Measurements from ENCODE around the gene ROR1.

The ROR1 gene

GRCh38 chr1:64162151-64162550 lies 388.3 kb downstream of the ROR1 start:
- DNase-seq: no peak
- no peak for TF ChIP-seq POLR2A (IDR thresholded peaks at IDR 0.05; ENCODE audit: low read length)
- TF ChIP-seq GATA1 (IDR thresholded peaks at IDR 0.05; ENCODE audit: low read depth, low read length): no peak

DNA sequence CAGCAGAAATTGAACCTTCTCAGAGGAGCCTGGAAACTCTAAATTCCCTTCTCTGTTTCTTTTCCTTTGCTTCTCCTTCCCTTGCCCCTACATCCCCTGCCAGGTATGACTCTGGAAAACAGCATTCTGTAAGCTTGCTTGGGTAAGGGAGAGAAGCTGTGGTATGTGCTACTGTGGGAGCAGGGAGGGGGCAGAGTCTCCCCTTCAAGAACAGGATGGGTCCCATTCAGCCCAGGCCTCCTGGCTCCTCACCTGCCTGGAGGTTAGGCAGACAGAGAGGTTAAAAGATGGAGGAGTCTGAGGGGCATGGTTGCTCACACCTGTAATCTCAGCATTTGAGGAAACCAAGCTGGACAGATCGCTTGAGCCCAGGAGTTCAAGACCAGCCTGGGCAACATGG lies 389.0 kb downstream of the ROR1 start:
- DNase-seq: no peak
- TF ChIP-seq GATA1 (IDR thresholded peaks at IDR 0.05; ENCODE audit: low read depth, low read length) (no peak), POLR2A (IDR thresholded peaks at IDR 0.05; ENCODE audit: low read length) (no peak)

GRCh38 chr1:64163431-64163830 lies 389.6 kb downstream of the ROR1 start:
- TF ChIP-seq GATA1 (IDR thresholded peaks at IDR 0.05; ENCODE audit: low read depth, low read length) (no peak), POLR2A (IDR thresholded peaks at IDR 0.05; ENCODE audit: low read length) (no peak)
- DNase-seq: no peak

GRCh38 chr1:64163970-64164369 lies 390.2 kb downstream of the ROR1 start:
- TF ChIP-seq POLR2A (IDR thresholded peaks at IDR 0.05; ENCODE audit: low read length) (no peak), GATA1 (IDR thresholded peaks at IDR 0.05; ENCODE audit: low read depth, low read length) (no peak)

DNA sequence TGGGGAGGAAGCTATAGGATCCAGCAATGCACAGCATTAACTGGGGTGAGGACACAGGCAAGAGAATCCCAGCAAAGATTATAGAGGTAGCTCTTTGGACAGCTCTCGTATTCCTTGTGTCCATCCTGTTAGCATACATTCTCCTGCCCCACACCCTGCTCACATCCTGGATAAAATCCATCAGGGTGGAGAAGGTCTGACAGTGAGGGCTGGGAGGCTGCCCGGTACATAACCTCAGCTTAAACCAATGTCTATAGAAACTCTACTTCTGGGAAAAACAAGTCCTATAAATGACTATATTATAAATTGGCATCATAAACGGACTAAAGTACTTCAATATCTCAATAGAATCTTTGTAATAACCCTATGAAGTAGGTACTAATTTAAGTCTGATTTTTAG lies 392.8 kb downstream of the ROR1 start:
- DNase-seq: no peak
- TF ChIP-seq GATA1 (IDR thresholded peaks at IDR 0.05; ENCODE audit: low read depth, low read length) (no peak), POLR2A (IDR thresholded peaks at IDR 0.05; ENCODE audit: low read length) (no peak)

More at GRCh38 chr1:64163970-64164369, 390.2 kb downstream of the ROR1 start:
- no peak for DNase-seq

DNA sequence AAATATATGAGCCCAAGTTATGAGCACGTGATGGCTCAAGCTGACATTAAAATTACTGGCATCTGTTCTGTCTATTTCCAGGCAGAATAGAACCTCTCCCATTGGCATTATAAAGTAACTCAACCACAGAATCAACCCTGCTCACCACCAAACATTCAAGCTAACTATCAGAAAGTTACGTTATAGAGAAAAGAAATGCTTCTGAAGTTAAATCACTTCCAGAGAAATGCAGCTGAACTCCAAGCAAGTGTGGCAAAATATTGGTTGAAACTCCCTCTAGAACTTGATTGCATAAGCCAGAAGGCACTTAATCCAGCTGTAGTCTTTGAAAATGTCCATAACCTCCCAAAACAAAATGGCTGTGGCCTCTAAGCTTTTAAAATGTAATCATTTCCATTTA lies 393.4 kb downstream of the ROR1 start:
- no peak for DNase-seq

GRCh38 chr1:64171246-64171645 lies 397.4 kb downstream of the ROR1 start:
- DNase-seq: no peak
- no peak for TF ChIP-seq POLR2A (IDR thresholded peaks at IDR 0.05; ENCODE audit: low read length)
- TF ChIP-seq GATA1 (IDR thresholded peaks at IDR 0.05; ENCODE audit: low read depth, low read length): no peak

More for the DNA sequence above, 393.4 kb downstream of the ROR1 start:
- TF ChIP-seq POLR2A (IDR thresholded peaks at IDR 0.05; ENCODE audit: low read length) (no peak), GATA1 (IDR thresholded peaks at IDR 0.05; ENCODE audit: low read depth, low read length) (no peak)

DNA sequence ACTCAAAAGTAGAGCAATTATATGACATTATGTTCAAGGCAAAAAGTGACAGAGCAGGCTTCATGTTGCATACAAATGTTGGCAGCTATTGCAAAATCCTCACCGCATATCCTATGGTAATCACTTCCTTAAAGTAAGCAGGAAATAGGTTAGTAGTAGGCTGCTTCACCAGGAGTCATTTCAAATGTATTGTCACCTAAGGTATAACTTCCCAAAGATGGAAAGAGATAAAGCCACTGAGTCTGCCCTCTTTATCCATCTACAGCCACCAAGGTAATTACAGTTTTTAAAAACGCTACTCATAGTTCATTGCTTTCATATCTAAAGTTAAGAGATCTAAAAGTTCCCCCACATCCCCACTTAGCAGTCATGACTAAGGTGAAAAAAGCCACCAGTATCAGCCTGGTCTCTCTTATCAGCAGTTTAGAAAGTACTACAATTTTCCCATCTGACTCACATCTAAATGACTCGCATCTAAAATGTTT lies 398.0 kb downstream of the ROR1 start:
- TF ChIP-seq POLR2A (IDR thresholded peaks at IDR 0.05; ENCODE audit: low read length): no peak
- no peak for TF ChIP-seq GATA1 (IDR thresholded peaks at IDR 0.05; ENCODE audit: low read depth, low read length)
- no peak for DNase-seq

- TF ChIP-seq GATA1 (IDR thresholded peaks at IDR 0.05; ENCODE audit: low read depth, low read length): no peak
- no peak for TF ChIP-seq POLR2A (IDR thresholded peaks at IDR 0.05; ENCODE audit: low read length)
- no peak for DNase-seq
These were observed 398.7 kb downstream of the ROR1 start for GRCh38 chr1:64172458-64172983.

- TF ChIP-seq POLR2A (IDR thresholded peaks at IDR 0.05; ENCODE audit: low read length) (no peak), GATA1 (IDR thresholded peaks at IDR 0.05; ENCODE audit: low read depth, low read length) (no peak)
- no peak for DNase-seq
These were observed 399.6 kb downstream of the ROR1 start for GRCh38 chr1:64173336-64173940.

DNA sequence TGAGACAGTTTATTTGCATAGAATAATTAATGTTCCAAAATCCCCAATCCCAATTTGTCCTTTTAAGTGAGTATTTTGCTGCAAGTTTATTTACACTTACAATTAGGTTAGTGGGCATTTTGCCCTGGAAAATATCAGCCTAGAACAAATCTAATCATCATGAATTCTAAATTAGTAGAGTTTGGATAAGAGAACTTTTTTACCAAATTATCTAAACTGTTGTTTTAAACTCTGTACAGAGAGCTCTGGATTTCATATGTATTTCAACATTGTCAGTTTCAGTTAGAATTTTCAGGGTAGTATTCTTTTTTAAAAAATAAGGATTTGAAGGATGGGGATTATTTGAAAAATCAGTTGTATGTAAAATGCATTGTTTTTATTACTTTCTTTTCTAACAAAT lies 401.8 kb downstream of the ROR1 start:
- TF ChIP-seq GATA1 (IDR thresholded peaks at IDR 0.05; ENCODE audit: low read depth, low read length) (no peak), POLR2A (IDR thresholded peaks at IDR 0.05; ENCODE audit: low read length) (no peak)
- DNase-seq: no peak

GRCh38 chr1:64176659-64177058 lies 402.8 kb downstream of the ROR1 start:
- no peak for DNase-seq
- TF ChIP-seq GATA1 (IDR thresholded peaks at IDR 0.05; ENCODE audit: low read depth, low read length) (no peak), POLR2A (IDR thresholded peaks at IDR 0.05; ENCODE audit: low read length) (no peak)

- TF ChIP-seq POLR2A (IDR thresholded peaks at IDR 0.05; ENCODE audit: low read length) (no peak), GATA1 (IDR thresholded peaks at IDR 0.05; ENCODE audit: low read depth, low read length) (no peak)
- DNase-seq: no peak
These were observed 405.8 kb downstream of the ROR1 start for GRCh38 chr1:64179588-64179987.

DNA sequence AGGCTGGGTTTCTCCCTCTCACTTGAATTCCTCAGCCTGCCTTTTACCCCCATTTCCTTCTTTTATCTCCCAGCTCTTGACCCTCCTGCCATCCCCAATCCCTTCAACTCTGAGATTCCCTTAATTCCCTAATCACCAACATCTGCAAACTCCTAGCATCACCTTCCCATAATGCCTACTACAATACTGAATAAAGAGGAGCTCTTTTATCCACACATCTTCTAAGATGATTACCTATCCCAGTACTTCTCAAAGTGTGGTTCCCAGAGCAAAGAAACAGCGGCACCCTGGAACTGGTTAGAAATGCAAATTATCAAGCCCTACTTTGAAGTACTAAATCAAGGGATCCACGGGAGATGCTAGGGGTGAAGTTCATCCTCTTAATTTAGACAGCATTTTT lies 408.4 kb downstream of the ROR1 start:
- no peak for DNase-seq
- no peak for TF ChIP-seq POLR2A (IDR thresholded peaks at IDR 0.05; ENCODE audit: low read length)
- no peak for TF ChIP-seq GATA1 (IDR thresholded peaks at IDR 0.05; ENCODE audit: low read depth, low read length)

DNA sequence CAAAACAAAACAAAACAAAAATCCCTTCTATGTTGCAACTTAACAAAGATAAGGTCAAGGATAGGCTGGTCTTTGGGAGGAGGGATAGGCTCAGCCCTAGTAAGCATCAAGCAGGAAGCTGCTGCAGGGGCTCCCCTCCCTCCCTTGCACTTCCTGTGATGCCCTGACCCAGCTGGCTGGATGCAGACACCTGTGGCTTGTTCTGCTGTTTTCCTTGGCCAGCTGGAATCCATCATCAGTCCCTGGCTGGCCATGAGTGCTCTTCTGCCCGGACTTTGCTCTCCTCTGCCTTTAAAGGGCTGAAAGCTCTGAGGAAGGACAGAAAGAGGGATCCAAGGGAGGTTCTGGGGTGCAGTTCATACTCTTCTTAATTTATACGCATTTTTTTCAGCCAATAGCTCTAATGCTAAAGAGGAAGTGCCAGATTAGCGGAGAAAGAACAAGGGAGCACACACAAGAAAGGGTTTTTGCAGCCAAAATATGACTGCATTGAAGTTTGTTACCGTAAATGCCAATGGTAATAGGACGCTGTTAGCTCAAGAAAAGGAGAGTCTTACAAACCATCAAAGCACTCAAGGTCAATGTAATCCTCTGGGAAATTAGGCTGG lies 409.7 kb downstream of the ROR1 start:
- no peak for DNase-seq
- TF ChIP-seq POLR2A (IDR thresholded peaks at IDR 0.05; ENCODE audit: low read length) (no peak), GATA1 (IDR thresholded peaks at IDR 0.05; ENCODE audit: low read depth, low read length) (no peak)
